SK-N-SH (cell line): ENCODE measurements around the gene NDUFB3. TPM values are rescaled to one million over a fixed set of nuclear protein-coding genes. Genes with fewer than 3 reads are reported as not detected.
"Not testable (repeated sequence)": the region's sequence is repeated elsewhere in the genome, so short reads cannot be mapped to it uniquely, and the experiment has no call there.

Experiments used
- CTCF ChIA-PET: fragments of 300-600, 350-600 bp; formaldehyde crosslinking; extraction: SDS; loops from one replicate; lab custom pipeline; 2021; lab: Yijun Ruan, JAX
- POLR2A ChIA-PET: fragments of 350-600 bp; sonication (Branson Sonifier 250); formaldehyde crosslinking; extraction: SDS; loops from one replicate; lab custom pipeline; 2020; ENCODE audit warnings: antibody characterized with exemption, inconsistent platforms; lab: Yijun Ruan, JAX
- DNase-seq: peaks from one replicate; pipeline ENCODE4 v3.0.0; 2012
- H2AFZ ChIP-seq: fragments of 200-600 bp; sonication (generic); 2 replicates; pipeline ENCODE4 v1.8.1; 2016; ENCODE audit warnings: antibody characterized with exemption, mild to moderate bottlenecking, low read depth
- H3F3A ChIP-seq: fragments of 200-600 bp; sonication (generic); replicated peaks from 2 replicates; pipeline ENCODE3; 2016; ENCODE audit warnings: antibody characterized with exemption, mild to moderate bottlenecking; ENCODE audit not compliant: insufficient read depth
- H3K27ac ChIP-seq, 2 experiments: fragments of 200-500 bp in 1 of 2; fragments of 200-600 bp in 1 of 2; sonication (Bioruptor generic) in 1 of 2; sonication (generic), shearing (Covaris generic) in 1 of 2; 2 replicates each; pipeline versions ENCODE4 v1.5.1 to v1.6.1; 2014 to 2016; ENCODE audit warnings: low read depth in 2 of 2, inconsistent platforms in 1 of 2, low read length in 1 of 2, mild to moderate bottlenecking in 1 of 2, mixed read lengths in 1 of 2
- H3K27me3 ChIP-seq: fragments of 200-600 bp; sonication (generic), shearing (Covaris generic); 2 replicates; pipeline ENCODE4 v1.6.1; 2016; ENCODE audit warnings: mixed run types; ENCODE audit not compliant: insufficient read depth
- H3K36me3 ChIP-seq, 2 experiments: fragments of 200-500 bp in 1 of 2; fragments of 200-600 bp in 1 of 2; sonication (Bioruptor generic) in 1 of 2; sonication (generic) in 1 of 2; replicated peaks in 1 of 2; 2 replicates each; pipeline versions ENCODE3 to v1.5.1; 2014 to 2016; ENCODE audit warnings: low read length in 1 of 2, mild to moderate bottlenecking in 1 of 2; ENCODE audit not compliant: insufficient read depth in 2 of 2, control insufficient read depth in 1 of 2
- H3K4me1 ChIP-seq, 2 experiments: fragments of 200-500 bp in 1 of 2; fragments of 200-600 bp in 1 of 2; sonication (Bioruptor generic) in 1 of 2; sonication (generic), shearing (Covaris generic) in 1 of 2; 2 replicates each; pipeline versions ENCODE4 v1.5.1 to v1.6.1; 2014 to 2016; ENCODE audit warnings: low read depth in 1 of 2, low read length in 1 of 2, mixed run types in 1 of 2; ENCODE audit not compliant: insufficient read depth in 2 of 2, control insufficient read depth in 1 of 2
- H3K4me2 ChIP-seq: fragments of 200-600 bp; sonication (generic), shearing (Covaris generic); 2 replicates; pipeline ENCODE4 v1.6.1; 2017; ENCODE audit warnings: mixed run types
- H3K4me3 ChIP-seq, 2 experiments: fragments of 200-500 bp in 1 of 2; fragments of 200-600 bp in 1 of 2; sonication (Bioruptor generic) in 1 of 2; sonication (generic), shearing (Covaris generic) in 1 of 2; 2 replicates each; pipeline versions ENCODE4 v1.5.1 to v1.8.1; 2014 to 2016; ENCODE audit warnings: low read depth in 2 of 2, inconsistent platforms in 1 of 2, low read length in 1 of 2, mild to moderate bottlenecking in 1 of 2, mixed read lengths in 1 of 2, moderate library complexity in 1 of 2
- H3K79me2 ChIP-seq: fragments of 200-600 bp; sonication (generic); 2 replicates; pipeline ENCODE4 v1.8.1; 2017; ENCODE audit warnings: mild to moderate bottlenecking; ENCODE audit not compliant: insufficient read depth
- H3K9ac ChIP-seq: fragments of 200-600 bp; sonication (generic); 2 replicates; pipeline ENCODE4 v1.6.1; 2017; ENCODE audit warnings: mixed run types
- H3K9me2 ChIP-seq: fragments of 200-600 bp; sonication (generic); 2 replicates; pipeline ENCODE4 v1.6.1; 2017; ENCODE audit warnings: mixed run types
- H3K9me3 ChIP-seq: fragments of 200-600 bp; sonication (generic); 2 replicates; pipeline ENCODE4 v1.6.1; 2017; ENCODE audit warnings: mixed run types, mild to moderate bottlenecking, moderate library complexity
- H4K20me1 ChIP-seq: fragments of 200-600 bp; sonication (generic); 2 replicates; pipeline ENCODE4 v1.6.1; 2017; ENCODE audit warnings: mild to moderate bottlenecking, mixed run types; ENCODE audit not compliant: insufficient read depth
- CTCF ChIP-seq: fragments of 200-600 bp; sonication (generic); IDR thresholded peaks from 2 replicates; pipeline ENCODE4 v1.6.1; 2017; ENCODE audit warnings: antibody characterized with exemption, mild to moderate bottlenecking, moderate library complexity
- ELF1 ChIP-seq: IDR thresholded peaks from 2 replicates; pipeline ENCODE4 v1.4.0; 2012
- JUND ChIP-seq: IDR thresholded peaks from 2 replicates; pipeline ENCODE4 v1.4.0; 2012
- NFIC ChIP-seq: IDR thresholded peaks from 2 replicates; pipeline ENCODE4 v1.4.0; 2012; ENCODE audit warnings: borderline replicate concordance
- RAD21 ChIP-seq: IDR thresholded peaks from 2 replicates; pipeline ENCODE4 v1.6.1; 2012; ENCODE audit warnings: mild to moderate bottlenecking, low read length
- RFX5 ChIP-seq: IDR thresholded peaks from 2 replicates; pipeline ENCODE4 v1.6.1; 2012; ENCODE audit warnings: mild to moderate bottlenecking, improper control_type of control experiment, low read length
- WGBS: methylation state at CpG from one replicate; pipeline ENCODE4 v1.1.6; 2017; ENCODE audit warnings: low lambda C conversion rate; 5-methylcytosine and 5-hydroxymethylcytosine counted together
- polyA plus RNA-seq, 3 experiments: library from polyadenylated mRNA; depleted of rRNA; stranded (reverse); fragments of >200 nt; gene quantifications; 2 replicates each; pipeline ENCODE4 v1.2.3, GENCODE V29; 2012

Gene NDUFB3
- polyA plus RNA-seq, 1 of the 3 experiments (the other 2 are of a cell fraction): 55.9 TPM

GRCh38 chr2:201058914-201059313, 12.9 kb upstream of the NDUFB3 start:
- Histone ChIP-seq H3K9ac (no peak overlapping the region), H3K27ac (no peak overlapping the region), H3K4me1 (peaks cover 8 to 11% of the 10 kb centered on the region in 2 experiments), H2AFZ (no peak overlapping the region), H3K4me3 (no peak overlapping the region), H3K79me2 (peaks cover 93% of the 10 kb centered on the region), H3F3A (peaks cover 16% of the 10 kb centered on the region), H3K9me2 (no peaks in the 10 kb centered on the region), H3K27me3 (no peaks in the 10 kb centered on the region), H3K4me2 (no peak overlapping the region), H3K9me3 (no peaks in the 10 kb centered on the region), H3K36me3 (peaks cover 0 to 8% of the 10 kb centered on the region in 2 experiments), H4K20me1 (no peaks in the 10 kb centered on the region)
- 100% methylated on average over 1 of the region's 1 CpG for WGBS
- TF ChIP-seq CTCF: no peak
- ChIA-PET POLR2A (no interaction called here), CTCF (interaction anchor here (3.2 kb wide), 1 partner anchor 11 kb away, joined by 20 read pairs; no protein-coding TSS in a partner anchor)
- DNase-seq: no peak

- Histone ChIP-seq H3K4me3 (no peak overlapping the region), H3K4me1 (peaks cover 8 to 11% of the 10 kb centered on the region in 2 experiments), H3K4me2 (no peak overlapping the region), H3K9me3 (no peaks in the 10 kb centered on the region), H3K9me2 (no peaks in the 10 kb centered on the region), H3K27me3 (no peaks in the 10 kb centered on the region), H3F3A (peaks cover 16% of the 10 kb centered on the region), H3K9ac (no peak overlapping the region), H4K20me1 (no peaks in the 10 kb centered on the region), H3K27ac (no peak overlapping the region), H3K36me3 (peaks cover 0 to 8% of the 10 kb centered on the region in 2 experiments), H3K79me2 (peaks cover 93% of the 10 kb centered on the region), H2AFZ (no peak overlapping the region)
- 97% methylated on average over 10 of the region's 10 CpGs for WGBS
- TF ChIP-seq RAD21 (no peak), RFX5 (no peak), JUND (no peak), NFIC (no peak), ELF1 (no peak)
- POLR2A ChIA-PET: no interaction called here
- no peak for DNase-seq
- CTCF ChIA-PET: interaction anchor here (1.7 to 2.1 kb wide), 2 partner anchors 9 to 97 kb away, joined by 5 to 8 read pairs; partner anchors contain the start of gene ORC2
Measured at GRCh38 chr2:201059961-201060755, 11.6 kb upstream of the NDUFB3 start.

- Histone ChIP-seq H3K79me2 (peaks cover 96% of the 10 kb centered on the region), H3K36me3 (peaks cover 0 to 13% of the 10 kb centered on the region in 2 experiments)
- H3K4me3 ChIP-seq, H3K27ac ChIP-seq, POLR2A ChIA-PET, H3K4me2 ChIP-seq, H2AFZ ChIP-seq, H3K27me3 ChIP-seq, CTCF ChIA-PET, H4K20me1 ChIP-seq, H3K9me3 ChIP-seq, H3K9me2 ChIP-seq, H3K4me1 ChIP-seq, DNase-seq, H3F3A ChIP-seq, H3K9ac ChIP-seq: not testable (repeated sequence)
- WGBS: 91% methylated on average over 5 of the region's 5 CpGs
Measured at GRCh38 chr2:201063516-201063915, 8.3 kb upstream of the NDUFB3 start.
